ENCODE data around the gene ACTG2. TPM values are rescaled to one million over a fixed set of nuclear protein-coding genes. Genes with fewer than 3 reads are reported as not detected.

ACTG2 gene
- total RNA-seq, 4 donors from 2014 or later, result 394 to 3,499 (median 729) TPM

DNA sequence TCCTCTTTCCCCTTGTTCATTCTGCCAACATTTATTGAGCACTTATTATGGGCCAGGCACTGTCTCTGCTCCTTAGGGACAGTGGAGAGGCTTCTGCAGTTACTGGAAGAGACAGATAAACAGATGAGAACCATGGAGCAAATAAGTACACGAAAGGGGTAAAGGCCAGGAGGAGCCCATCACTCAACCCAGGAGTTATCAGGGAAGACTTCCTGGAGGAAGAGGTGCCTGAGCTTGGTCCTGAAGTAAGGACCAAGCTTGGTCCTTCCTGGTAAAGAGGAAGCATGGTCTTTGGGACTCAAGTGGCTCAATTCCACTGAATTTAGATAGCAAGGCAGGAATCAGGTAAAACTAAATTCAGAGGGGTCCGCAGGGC, 1.7 kb downstream of the ACTG2 start:
- intact Hi-C loops (cut with DNase I; ENCODE audit: low total_unique reads) (loop anchor here (10.0 kb wide), 1 partner anchor 60 kb away; no protein-coding TSS in a partner anchor), in situ Hi-C loops (cut with MboI; ENCODE audit: low pct_ligation_motif_present in 1 of 4, low pct_unique_long_range_greater_than_20kb in 1 of 4, low sequenced_read_pairs in 3 of 4) (no loop called here)
- Histone ChIP-seq H3K36me3 (no peaks in the 10 kb centered on the region), H3K9me3 (no peaks in the 10 kb centered on the region), H3K27me3 (no peaks in the 10 kb centered on the region), H3K4me1 (peaks cover 0 to 7% (median 0%) of the 10 kb centered on the region in 4 donors), H3K4me3 (peak overlapping the region; percentile 20 to 42 (median 34)), H3K27ac (peak overlapping the region; percentile 78 to 89 (median 88))
- WGBS, 2 donors (ENCODE audit: low coverage in 1 of 2), result 76% methylated on average over 2 of the region's 2 CpGs; no CpG with 5 or more reads in 1 of the 2 donors
- no peak for DNase-seq
- TF ChIP-seq EP300 (IDR thresholded peaks at IDR 0.05; ENCODE audit: low read depth) (no peak), POLR2A (IDR thresholded peaks at IDR 0.05) (no peak), POLR2AphosphoS5 (IDR thresholded peaks at IDR 0.05) (no peak)
- TF ChIP-seq, protein P1, sequence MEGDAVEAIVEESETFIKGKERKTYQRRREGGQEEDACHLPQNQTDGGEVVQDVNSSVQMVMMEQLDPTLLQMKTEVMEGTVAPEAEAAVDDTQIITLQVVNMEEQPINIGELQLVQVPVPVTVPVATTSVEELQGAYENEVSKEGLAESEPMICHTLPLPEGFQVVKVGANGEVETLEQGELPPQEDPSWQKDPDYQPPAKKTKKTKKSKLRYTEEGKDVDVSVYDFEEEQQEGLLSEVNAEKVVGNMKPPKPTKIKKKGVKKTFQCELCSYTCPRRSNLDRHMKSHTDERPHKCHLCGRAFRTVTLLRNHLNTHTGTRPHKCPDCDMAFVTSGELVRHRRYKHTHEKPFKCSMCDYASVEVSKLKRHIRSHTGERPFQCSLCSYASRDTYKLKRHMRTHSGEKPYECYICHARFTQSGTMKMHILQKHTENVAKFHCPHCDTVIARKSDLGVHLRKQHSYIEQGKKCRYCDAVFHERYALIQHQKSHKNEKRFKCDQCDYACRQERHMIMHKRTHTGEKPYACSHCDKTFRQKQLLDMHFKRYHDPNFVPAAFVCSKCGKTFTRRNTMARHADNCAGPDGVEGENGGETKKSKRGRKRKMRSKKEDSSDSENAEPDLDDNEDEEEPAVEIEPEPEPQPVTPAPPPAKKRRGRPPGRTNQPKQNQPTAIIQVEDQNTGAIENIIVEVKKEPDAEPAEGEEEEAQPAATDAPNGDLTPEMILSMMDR (IDR thresholded peaks at IDR 0.05), result no peak

DNA sequence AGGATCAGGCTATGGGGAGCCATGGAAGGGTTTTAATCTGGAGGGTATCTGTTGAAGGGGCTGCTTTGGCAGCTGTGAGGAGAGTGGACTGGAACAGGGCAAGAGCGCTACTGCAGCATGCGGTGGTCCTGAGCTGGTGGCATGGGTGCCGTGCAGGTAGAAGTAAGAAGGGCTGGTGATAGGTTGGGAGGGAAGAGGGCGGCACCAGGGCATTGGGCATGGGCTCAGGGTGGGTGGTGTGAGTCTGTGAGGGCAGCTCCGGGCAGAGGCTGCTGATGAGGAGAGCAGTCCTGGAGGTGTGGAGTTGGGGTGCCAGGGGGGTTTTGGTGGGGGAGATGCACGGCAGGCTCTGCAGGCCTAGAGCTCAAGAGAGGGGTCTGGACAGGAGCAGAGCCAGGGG, 2.1 kb downstream of the ACTG2 start:
- intact Hi-C loops (cut with DNase I; ENCODE audit: low total_unique reads), result loop anchor here (10.0 kb wide), 1 partner anchor 60 kb away; no protein-coding TSS in a partner anchor
- H3K36me3 ChIP-seq, result no peaks in the 10 kb centered on the region

DNA sequence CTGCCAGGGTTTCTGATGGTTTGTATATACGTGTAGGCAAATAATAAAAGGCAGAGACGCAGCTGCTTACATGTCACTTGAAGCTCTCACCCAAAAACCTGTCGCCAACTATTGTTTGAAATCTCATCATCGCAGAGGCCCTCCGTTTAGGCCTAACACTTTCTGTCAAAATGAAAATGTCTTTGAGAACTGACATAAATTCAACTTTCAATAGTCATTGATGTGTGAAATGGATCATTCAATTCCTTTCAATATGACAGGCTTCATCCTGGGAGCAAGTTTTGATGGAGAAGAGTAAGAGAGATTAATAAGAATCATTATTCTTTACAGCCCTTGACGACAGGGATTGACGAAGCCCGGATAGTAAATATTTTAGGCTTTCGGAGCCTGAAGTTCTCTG, 2.7 kb downstream of the ACTG2 start:
- Histone ChIP-seq H3K4me3 (peak overlapping the region in 3 of 4 donors; percentile 33 to 42 (median 35)), H3K9me3 (no peaks in the 10 kb centered on the region), H3K36me3 (no peaks in the 10 kb centered on the region), H3K27me3 (no peaks in the 10 kb centered on the region), H3K27ac (peak overlapping the region; percentile 78 to 89 (median 88)), H3K4me1 (peaks cover 0 to 7% (median 0%) of the 10 kb centered on the region in 4 donors)
- WGBS, 2 donors (ENCODE audit: low coverage in 1 of 2), result 52 to 64% methylated on average over 6 to 9 of the region's 9 CpGs
- TF ChIP-seq EP300 (IDR thresholded peaks at IDR 0.05; ENCODE audit: low read depth) (no peak), POLR2AphosphoS5 (IDR thresholded peaks at IDR 0.05) (no peak), POLR2A (IDR thresholded peaks at IDR 0.05) (no peak)
- TF ChIP-seq, protein P1 (IDR thresholded peaks at IDR 0.05), result no peak
- intact Hi-C loops (cut with DNase I; ENCODE audit: low total_unique reads), result loop anchor here (10.0 kb wide), 1 partner anchor 61 kb away; no protein-coding TSS in a partner anchor
- DNase-seq, result no peak
- in situ Hi-C loops (cut with MboI; ENCODE audit: low pct_ligation_motif_present in 1 of 4, low pct_unique_long_range_greater_than_20kb in 1 of 4, low sequenced_read_pairs in 3 of 4), result no loop called here

More for the DNA sequence above, 2.1 kb downstream of the ACTG2 start:
- Histone ChIP-seq H3K27ac (peak overlapping the region; percentile 78 to 89 (median 88)), H3K4me1 (peaks cover 0 to 7% (median 0%) of the 10 kb centered on the region in 4 donors), H3K4me3 (peak overlapping the region; percentile 20 to 42 (median 34)), H3K27me3 (no peaks in the 10 kb centered on the region), H3K9me3 (no peaks in the 10 kb centered on the region)
- DNase-seq, result no peak
- WGBS, 2 donors (ENCODE audit: low coverage in 1 of 2), result 80 to 83% methylated on average over 4 to 6 of the region's 6 CpGs
- in situ Hi-C loops (cut with MboI; ENCODE audit: low pct_ligation_motif_present in 1 of 4, low pct_unique_long_range_greater_than_20kb in 1 of 4, low sequenced_read_pairs in 3 of 4), result no loop called here
- TF ChIP-seq POLR2A (IDR thresholded peaks at IDR 0.05), result peak; percentile 11
- peak in 1 of 3 donors; percentile 35 for TF ChIP-seq POLR2AphosphoS5 (IDR thresholded peaks at IDR 0.05)
- TF ChIP-seq, protein P1 (IDR thresholded peaks at IDR 0.05), result no peak
- TF ChIP-seq EP300 (IDR thresholded peaks at IDR 0.05; ENCODE audit: low read depth), result no peak

DNA sequence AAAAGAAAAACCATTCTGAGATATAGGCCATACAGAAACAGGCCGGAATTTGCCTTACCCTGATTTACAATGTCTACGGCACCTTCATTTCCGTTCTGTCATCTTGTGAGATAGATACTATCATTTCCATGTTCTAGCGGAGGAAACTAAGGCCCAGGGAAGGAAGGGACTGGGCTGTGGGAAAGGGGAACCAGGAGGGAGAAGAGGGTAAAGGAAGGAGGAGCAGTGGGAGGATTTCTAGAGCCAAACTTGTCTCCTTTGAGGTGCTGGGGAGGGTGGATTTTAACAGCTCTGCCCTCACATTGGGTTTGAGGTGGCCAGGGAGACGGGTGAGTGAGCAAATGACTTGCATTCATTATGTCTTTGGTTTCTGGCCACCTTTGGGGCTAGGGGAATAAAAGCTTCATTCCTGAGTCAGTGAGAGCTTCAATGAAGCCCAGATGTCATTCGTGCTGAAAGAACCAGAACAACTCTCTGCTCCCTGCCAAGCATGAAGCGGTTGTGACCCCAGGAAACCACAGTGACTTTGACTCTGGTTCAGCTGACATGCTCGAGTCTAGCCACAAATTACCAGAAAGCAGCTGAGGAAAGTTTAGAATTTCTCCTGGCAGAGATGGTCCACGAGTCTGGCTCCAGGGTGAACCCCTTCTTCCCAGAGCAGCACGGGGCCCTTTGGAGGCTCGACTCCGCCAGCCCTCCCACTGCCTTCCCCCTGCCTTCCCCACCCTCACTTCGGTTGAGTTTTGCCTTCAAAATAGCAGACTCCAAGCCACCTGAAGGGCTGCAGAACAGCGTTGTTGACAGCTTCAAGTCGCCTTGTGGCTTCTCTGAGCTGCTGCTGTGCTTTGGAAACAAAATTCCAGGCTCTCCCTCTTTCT, 3.8 kb downstream of the ACTG2 start:
- 62 to 64% methylated on average over 6 to 15 of the region's 15 CpGs for WGBS, 2 donors (ENCODE audit: low coverage in 1 of 2)
- DNase-seq, result no peak
- Histone ChIP-seq H3K4me1 (peaks cover 0 to 7% (median 0%) of the 10 kb centered on the region in 4 donors), H3K27ac (peak overlapping the region; percentile 78 to 89 (median 88)), H3K4me3 (peak overlapping the region; percentile 4 to 42 (median 34)), H3K27me3 (no peaks in the 10 kb centered on the region), H3K9me3 (no peaks in the 10 kb centered on the region), H3K36me3 (no peaks in the 10 kb centered on the region)
- in situ Hi-C loops (cut with MboI; ENCODE audit: low pct_ligation_motif_present in 1 of 4, low pct_unique_long_range_greater_than_20kb in 1 of 4, low sequenced_read_pairs in 3 of 4), result no loop called here
- intact Hi-C loops (cut with DNase I; ENCODE audit: low total_unique reads), result loop anchor here (10.0 kb wide), 1 partner anchor 62 kb away; no protein-coding TSS in a partner anchor
- peak in 2 of 3 donors; percentile 1 to 3 for TF ChIP-seq POLR2AphosphoS5 (IDR thresholded peaks at IDR 0.05)
- TF ChIP-seq EP300 (IDR thresholded peaks at IDR 0.05; ENCODE audit: low read depth), result no peak
- no peak for TF ChIP-seq POLR2A (IDR thresholded peaks at IDR 0.05)
- TF ChIP-seq, protein P1 (IDR thresholded peaks at IDR 0.05), result no peak

All from transverse colon (tissue), 4 donors.